Measurements from ENCODE around the gene CABLES1.

The CABLES1 gene

GRCh38 chr18:23137097-23137635 lies 1.9 kb downstream of the CABLES1 start:
- no peak for TF ChIP-seq CTCF (IDR thresholded peaks at IDR 0.05; ENCODE audit: low read depth, low read length)
- Histone ChIP-seq H3K4me3 (ENCODE audit: low read depth, low read length) (no peak overlapping the region; the same call in 1 of the 2 replicates), H3K27ac (no peak overlapping the region), H3K36me3 (no peaks in the 10 kb centered on the region), H3K9me3 (ENCODE audit: severe bottlenecking) (no peaks in the 10 kb centered on the region), H3K27me3 (ENCODE audit: insufficient read depth, low read depth, severe bottlenecking) (peaks cover 8% of the 10 kb centered on the region)
- DNase-seq: no peak

- peaks cover 8% of the 10 kb centered on the region for H3K27me3 ChIP-seq (ENCODE audit: insufficient read depth, low read depth, severe bottlenecking)
- no peak for DNase-seq
- H3K9me3 ChIP-seq (ENCODE audit: severe bottlenecking): no peaks in the 10 kb centered on the region
- no peak overlapping the region for H3K4me3 ChIP-seq (ENCODE audit: low read depth, low read length)
- H3K27ac ChIP-seq: no peak overlapping the region
- no peak for TF ChIP-seq CTCF (IDR thresholded peaks at IDR 0.05; ENCODE audit: low read depth, low read length)
- H3K36me3 ChIP-seq: no peaks in the 10 kb centered on the region
These were observed 2.5 kb downstream of the CABLES1 start for GRCh38 chr18:23137788-23138216.

GRCh38 chr18:23138471-23138870 lies 3.2 kb downstream of the CABLES1 start:
- no peak for TF ChIP-seq CTCF (IDR thresholded peaks at IDR 0.05; ENCODE audit: low read depth, low read length)
- no peaks in the 10 kb centered on the region for H3K36me3 ChIP-seq
- no peak overlapping the region for H3K4me3 ChIP-seq (ENCODE audit: low read depth, low read length)
- H3K27me3 ChIP-seq (ENCODE audit: insufficient read depth, low read depth, severe bottlenecking): peaks cover 8% of the 10 kb centered on the region
- no peak for DNase-seq
- no peaks in the 10 kb centered on the region for H3K9me3 ChIP-seq (ENCODE audit: severe bottlenecking)
- H3K27ac ChIP-seq: no peak overlapping the region

DNA sequence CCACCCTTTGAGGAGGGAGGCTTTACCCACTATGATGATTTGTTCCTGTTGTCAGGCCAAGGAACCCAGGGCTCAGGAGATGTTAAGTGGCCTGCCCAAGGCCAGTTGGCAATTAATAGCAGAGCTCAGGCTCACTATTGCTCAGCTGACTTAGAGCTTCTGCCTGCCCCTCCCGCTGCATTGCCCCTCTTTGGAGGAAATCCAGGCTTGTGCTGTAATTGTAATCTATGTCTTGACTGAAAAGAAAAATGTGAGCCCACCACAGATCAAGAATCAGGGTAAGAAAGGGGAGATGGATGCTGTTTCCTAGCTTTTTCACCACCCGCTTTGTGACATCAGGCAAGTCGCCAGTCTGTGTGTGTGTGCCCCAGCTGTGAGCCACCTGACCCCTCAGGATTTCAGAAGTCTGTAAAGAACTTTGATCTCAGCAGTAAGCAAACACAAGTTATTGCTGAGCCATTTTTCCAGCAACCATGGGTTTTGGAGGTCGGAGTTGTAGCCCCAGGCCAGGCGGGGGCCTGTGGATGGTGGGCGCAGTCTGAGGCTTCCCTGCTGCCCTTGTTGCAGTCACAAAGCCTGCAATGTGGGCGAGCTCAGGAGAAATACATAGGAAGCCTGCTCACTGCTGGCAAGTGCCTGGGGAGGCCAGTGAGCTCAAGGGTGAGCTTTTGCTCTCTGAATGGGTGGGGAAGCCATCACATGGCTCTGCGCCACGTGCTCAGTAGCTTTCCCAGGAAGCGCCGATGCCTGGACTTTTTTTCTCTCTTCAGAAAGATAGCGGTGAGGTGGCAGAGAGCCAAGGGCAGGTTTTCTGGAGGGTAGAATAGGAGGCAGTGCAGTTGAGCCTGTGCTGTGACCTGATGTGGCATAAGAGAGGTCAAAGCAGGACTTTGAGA lies 6.1 kb downstream of the CABLES1 start:
- Histone ChIP-seq H3K4me3 (ENCODE audit: low read depth, low read length) (no peak overlapping the region), H3K27me3 (ENCODE audit: insufficient read depth, low read depth, severe bottlenecking) (peaks cover 7% of the 10 kb centered on the region), H3K27ac (no peak overlapping the region), H3K9me3 (ENCODE audit: severe bottlenecking) (no peaks in the 10 kb centered on the region), H3K36me3 (no peaks in the 10 kb centered on the region)
- TF ChIP-seq CTCF (IDR thresholded peaks at IDR 0.05; ENCODE audit: low read depth, low read length): no peak
- no peak for DNase-seq

DNA sequence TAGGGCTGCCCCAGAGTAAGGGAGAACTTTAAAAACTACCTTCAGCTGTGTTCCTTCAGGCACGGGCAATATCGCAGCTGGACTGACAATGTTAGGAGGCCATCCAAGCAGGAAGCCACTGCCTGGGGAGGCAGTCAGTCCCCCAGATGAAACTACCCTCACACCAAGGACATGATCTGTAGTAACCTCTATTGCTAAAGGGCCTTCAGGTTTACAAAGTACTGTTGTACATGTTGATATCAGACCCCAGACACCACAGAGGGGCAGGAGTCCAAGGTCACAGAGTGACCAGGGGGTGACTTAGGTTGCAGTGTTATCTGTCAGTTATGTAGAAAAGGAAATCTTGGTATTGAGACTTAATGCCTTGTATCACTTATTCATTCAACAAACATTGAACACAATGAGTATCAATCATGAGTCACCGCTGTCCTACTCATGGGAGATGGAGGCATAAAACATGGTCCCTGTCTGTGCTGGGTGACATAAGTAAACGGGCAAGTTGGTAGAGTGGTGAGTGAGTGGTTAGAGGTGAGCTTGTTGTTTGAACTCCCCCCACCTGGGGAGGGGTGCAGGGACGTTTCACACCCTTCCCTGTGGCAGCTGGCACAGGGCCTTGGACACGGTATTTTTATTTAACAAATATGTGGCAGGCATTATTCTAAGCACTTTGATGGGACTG lies 7.1 kb downstream of the CABLES1 start:
- no peak overlapping the region for H3K4me3 ChIP-seq (ENCODE audit: low read depth, low read length)
- H3K27ac ChIP-seq: no peak overlapping the region
- no peak for DNase-seq
- H3K9me3 ChIP-seq (ENCODE audit: severe bottlenecking): no peaks in the 10 kb centered on the region
- no peak for TF ChIP-seq CTCF (IDR thresholded peaks at IDR 0.05; ENCODE audit: low read depth, low read length)
- no peaks in the 10 kb centered on the region for H3K36me3 ChIP-seq
- no peaks in the 10 kb centered on the region for H3K27me3 ChIP-seq (ENCODE audit: insufficient read depth, low read depth, severe bottlenecking)

Data from WERI-Rb-1 (cell line).